GM18909 (cell line): ENCODE results near the gene CELF5.
A peak's percentile ranks its signal among the peaks of the same experiment; 100 is the strongest.

Source experiments
- ATAC-seq: cut with Tn5 transposase; IDR thresholded peaks from one replicate; pipeline ENCODE4 v1.9.1; 2021; ENCODE audit warnings: mild to moderate bottlenecking; ENCODE audit not compliant: unreplicated experiment, poor library complexity

CELF5 gene

DNA sequence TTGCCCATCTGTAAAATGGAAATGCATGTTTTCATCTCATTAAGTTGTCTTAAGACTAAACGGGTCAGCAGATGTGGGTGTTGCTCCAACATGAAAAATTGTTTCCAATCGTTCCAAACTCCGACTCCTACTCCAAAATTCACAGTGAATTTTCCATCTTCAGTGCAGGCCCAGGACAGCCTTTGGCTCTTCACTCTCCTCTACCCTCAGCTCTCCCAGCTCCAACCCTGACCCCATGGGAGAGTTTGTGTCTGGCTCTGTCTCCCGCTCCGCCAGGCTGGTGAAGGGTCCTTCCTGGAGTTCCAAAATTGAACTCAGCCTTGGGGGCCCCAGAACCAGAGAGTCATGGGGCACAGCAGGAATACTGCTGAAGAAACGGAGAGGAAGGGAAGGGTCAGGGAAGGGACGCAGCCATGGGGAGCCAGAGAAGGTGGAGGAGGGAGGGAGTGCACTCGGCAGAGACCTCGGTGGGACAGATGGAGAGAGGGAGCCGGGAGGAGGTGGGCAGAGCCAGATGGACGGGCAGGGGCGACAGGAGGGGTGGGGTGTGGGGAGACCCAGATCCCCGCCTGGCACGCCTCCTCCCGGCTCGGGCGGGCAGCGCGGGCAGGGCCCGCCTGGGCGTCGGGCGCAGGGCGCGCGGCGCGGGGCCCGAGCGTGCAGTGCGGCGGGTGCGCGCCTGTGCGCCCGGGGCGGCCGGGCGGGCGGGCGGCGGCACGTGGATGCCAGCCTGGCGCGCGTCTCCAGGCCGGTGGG is 45.6 kb downstream of the CELF5 start:
- ATAC-seq = no peak

DNA sequence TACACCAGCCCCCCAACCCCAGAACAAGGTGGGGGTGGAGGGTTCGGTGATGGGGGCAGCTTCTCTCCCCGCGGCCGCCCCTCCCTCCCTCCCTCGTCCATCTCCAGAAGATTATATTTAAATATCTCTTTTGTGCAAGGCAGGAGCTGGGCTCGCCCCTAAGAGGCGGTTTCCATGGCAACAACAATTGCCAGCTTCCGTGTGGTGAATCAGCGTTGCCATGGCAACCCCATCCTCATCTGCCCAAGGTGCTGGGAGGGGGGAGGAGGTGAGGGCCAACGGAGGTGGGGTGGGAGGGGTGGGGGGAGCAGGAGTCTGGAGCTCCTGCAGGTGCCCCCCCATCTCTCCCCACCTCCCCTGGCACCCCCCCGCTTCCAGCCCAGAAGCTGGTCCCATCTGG is 46.4 kb downstream of the CELF5 start:
- ATAC-seq = no peak

- no peak for ATAC-seq
These were observed 48.0 kb downstream of the CELF5 start for GRCh38 chr19:3272401-3272931.

DNA sequence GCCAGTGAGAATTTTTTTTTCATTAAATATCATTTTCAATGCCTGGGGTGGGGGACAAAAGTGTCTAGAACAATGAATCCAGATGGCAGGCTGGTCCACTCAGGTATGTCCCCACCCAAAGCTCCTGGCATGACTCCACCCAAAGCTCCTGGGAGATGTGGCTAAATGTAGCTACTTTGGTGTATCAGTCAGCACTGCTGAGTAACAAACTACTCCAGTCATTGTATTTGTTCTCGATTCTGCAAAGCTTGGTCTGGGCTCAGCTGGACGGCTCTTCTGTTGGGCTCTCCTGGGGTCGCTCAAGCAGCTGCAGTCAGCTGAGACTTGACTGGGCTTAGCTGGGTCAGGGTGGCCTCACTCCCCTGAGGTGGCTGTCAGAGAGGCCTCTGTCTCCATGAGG is 48.5 kb downstream of the CELF5 start:
- no peak for ATAC-seq

DNA sequence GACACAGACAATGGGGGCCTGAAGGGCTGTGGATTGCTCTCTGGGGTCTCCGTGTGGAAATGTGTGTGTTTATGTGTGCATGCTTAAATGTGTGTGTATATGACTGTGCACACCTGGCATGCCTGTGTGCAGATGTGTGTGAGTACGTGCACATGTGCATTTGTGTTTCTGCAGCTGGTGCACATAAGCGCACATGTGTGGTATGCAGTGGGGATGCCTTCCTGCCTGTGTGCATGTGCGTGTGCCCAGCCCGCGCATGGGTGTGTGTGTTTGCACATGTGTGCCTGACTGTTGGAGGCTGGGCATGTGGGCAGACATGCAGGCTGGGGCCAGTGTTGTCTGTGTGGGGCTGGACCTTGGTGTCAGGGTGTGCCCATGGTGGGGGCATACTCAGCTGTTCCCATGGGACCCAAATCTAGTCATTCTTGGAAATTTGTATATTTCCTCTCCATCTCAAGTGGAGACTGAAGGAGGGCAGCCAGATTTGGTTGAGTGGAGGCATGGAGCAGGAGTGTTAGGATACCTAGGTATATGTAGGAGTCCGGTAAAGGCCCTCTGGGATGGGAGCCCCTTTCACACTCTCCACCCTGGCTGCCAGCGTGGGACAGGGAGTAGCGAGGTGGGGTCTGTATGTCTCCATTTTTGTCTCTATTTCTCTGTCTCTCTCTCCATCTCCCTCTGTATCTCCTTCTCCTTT is 49.9 kb downstream of the CELF5 start:
- no peak for ATAC-seq

- ATAC-seq = peak; percentile 25
These were observed 50.6 kb downstream of the CELF5 start for GRCh38 chr19:3274942-3275582.

DNA sequence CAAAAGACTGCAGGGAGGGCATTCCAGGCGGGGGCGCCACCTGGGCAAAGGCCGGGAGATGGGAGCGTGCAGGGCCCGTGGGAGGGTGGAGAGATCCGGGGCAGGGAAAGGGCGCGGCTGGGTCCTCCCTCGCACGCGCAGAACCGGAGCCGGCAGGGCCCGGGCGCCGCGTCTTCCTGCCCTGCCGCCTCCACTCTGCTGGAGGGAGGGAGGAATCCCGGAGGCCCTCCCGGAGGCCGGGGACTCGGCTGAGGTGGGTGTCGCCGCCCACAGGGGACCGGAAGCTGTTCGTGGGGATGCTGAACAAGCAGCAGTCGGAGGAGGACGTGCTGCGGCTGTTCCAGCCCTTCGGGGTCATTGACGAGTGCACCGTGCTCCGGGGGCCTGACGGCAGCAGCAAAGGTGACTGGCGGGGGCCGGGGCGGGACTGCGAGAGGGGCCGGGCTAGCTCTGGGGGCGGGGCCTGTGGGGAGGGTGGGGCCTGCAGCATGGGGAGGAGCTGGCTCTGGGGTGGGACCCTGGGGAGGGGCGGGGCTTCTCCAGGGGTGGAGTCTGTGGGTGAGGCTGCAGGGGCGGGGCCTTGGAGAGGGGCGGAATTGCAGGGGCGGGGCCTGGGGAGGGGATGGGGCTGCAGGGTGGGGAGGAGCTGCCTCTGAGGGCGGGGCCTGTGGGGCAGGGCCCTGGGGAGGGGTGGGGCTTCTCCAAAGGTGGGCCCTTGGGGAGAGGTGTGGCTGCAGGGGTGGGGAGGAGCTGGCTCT is 51.3 kb downstream of the CELF5 start:
- peak; percentile 35 for ATAC-seq

DNA sequence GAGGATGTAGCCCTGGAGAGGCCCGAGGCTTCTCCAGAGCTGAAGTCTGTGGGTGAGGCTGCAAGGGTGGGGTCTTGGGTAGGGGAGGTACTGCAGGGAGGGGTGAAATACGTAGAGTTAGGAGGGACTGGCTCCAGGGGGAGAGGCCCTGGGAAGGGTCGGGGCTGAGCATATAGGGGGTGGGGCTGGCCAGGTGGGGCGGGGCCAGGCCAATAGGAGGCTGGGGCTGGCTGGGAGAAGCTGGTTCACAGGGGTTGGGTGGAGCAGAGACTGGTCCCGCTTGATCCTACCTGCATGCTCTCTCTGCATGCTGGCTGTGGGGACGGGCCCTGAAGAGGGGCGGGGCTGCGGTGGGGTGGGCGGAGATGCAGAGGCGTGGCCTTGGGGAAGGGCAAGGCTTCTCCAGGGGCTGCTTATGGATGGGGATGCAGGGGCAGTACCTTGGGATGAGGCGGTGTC is 51.9 kb downstream of the CELF5 start:
- ATAC-seq = no peak

DNA sequence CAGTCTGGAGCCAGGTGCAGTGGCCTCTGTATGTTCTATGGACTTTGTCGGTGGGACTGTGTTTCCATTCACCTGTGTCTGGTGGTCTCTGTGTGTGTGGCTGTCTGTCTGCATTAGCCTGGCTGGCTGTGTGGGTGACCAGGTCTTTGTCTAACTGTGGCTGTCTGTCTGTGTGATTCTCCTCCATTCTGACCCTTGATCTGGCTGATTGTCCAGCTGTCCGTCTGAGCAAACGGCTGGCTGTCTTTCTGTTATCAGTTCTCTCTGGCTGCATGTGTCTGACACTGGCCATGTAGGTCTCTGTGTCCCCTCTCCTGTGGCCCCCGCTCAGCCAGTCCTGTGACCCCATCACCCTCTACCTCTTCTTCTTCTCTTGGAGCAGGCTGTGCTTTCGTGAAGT is 53.2 kb downstream of the CELF5 start:
- no peak for ATAC-seq

GRCh38 chr19:3278294-3278693 is 53.8 kb downstream of the CELF5 start:
- no peak for ATAC-seq

- ATAC-seq = no peak
These were observed 54.3 kb downstream of the CELF5 start for GRCh38 chr19:3278749-3279148.

DNA sequence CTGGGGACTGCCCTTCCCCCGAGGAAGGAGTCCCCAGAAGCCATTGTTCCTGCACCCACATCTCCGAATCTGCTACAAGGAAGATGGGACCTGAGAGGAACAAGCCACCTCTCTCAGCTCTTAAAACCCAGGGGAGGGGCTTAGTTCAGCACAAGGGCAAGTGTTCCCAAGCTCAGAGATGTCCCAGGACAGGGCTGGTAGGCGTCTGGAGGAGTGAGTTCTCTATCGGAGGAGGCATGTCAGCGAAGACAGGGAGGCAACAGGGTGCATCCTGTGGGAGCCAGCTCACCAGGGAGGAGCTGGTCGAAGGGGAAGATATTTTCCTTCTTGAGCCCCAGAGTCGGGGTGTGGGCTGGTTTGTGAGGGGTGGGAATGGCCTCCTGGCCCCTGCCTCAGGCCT is 54.8 kb downstream of the CELF5 start:
- no peak for ATAC-seq

GRCh38 chr19:3281026-3281425 is 56.6 kb downstream of the CELF5 start:
- ATAC-seq = no peak

GRCh38 chr19:3282155-3282554 is 57.7 kb downstream of the CELF5 start:
- no peak for ATAC-seq

GRCh38 chr19:3282564-3282963 is 58.1 kb downstream of the CELF5 start:
- no peak for ATAC-seq

DNA sequence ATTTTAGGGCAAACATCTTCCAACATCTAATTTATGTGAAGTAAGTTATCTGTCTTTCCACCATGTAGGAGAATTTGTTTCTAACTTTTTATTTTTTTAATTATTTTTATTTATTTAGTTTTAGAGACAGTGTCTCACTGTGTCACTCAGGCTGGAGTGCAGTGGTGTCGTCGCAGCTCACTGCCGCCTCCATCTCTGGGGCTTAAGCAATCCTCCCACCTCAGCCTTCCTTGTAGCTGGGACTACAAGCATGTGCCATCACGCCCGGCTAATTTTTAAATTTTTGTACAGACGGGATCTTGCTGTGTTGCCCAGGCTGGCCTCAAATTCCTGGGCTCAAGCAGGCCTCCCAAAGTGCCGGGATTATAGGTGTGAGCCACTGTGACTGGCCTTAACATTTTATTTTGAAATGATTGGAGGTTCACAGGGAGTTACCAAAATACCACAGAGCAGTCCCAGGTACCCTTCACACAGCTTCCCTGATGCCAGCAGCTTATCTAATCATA is 58.8 kb downstream of the CELF5 start:
- no peak for ATAC-seq

DNA sequence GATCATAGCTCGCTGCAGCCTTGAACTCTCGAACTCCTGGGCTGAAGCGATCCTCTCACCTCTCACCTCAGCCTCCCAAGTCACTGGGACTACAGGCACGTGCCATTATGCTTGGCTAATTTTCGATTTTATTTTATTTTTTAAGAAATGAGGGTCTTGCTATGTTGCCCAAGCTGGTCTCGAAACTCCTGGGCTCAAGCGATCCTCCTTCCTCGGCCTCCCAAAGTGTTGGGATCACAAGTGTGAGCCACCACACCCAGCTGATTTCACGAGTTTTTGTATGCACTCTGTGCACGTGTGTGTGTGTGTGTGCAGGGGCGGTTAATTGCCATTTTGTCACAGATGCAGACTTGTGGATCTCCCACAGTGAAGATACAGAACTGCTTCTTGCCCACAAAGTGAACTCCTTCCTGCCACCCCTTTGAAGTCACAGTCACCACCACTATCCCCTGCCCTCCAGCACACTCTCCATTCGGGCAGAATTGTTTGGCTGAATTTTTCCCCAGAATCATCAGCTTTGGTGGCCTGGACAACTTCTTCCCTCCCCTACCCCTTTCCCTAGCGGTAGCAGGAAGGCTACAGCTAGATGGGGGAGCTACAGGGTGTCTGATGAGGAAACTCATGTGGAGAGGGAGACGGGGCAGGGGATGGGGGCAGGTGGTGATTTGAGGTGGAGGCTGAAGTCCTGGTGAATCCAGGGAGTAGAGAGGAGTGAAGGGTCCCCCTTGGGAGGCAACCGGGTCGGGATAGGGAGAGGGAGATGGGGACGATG is 59.6 kb downstream of the CELF5 start:
- ATAC-seq = no peak

GRCh38 chr19:3284759-3285646 is 60.5 kb downstream of the CELF5 start:
- ATAC-seq = peak; percentile 40
